Fibroblast of villous mesenchyme (primary cell): Measurements from ENCODE around the gene SMAD7. TPM values are rescaled to one million over a fixed set of nuclear protein-coding genes. Genes with fewer than 3 reads are reported as not detected.

Experiments used
- DNase-seq: peaks from one replicate; pipeline ENCODE4 v3.0.0-alpha.2; 2010; ENCODE audit warnings: low read depth
- H3K4me3 ChIP-seq: 2 replicates; pipeline ENCODE4 v1.5.1; 2011; ENCODE audit warnings: low read depth, mild to moderate bottlenecking, low read length
- total RNA-seq: library from RNA; depleted of rRNA; stranded (reverse); fragments of >200 nt; gene quantifications from 2 replicates; pipeline ENCODE4 v1.2.3, GENCODE V29; 2012
- TF ChIP-seq, protein P1 (sequence below): IDR thresholded peaks from 2 replicates; pipeline ENCODE4 v1.5.1; 2012; ENCODE audit warnings: low read depth, mild to moderate bottlenecking, low read length; ENCODE audit not compliant: insufficient read depth

Gene SMAD7
- total RNA-seq, 1 donor, result 28.9 TPM

GRCh38 chr18:48959551-48959920 lies 8.8 kb upstream of the SMAD7 start:
- DNase-seq, result no peak
- H3K4me3 ChIP-seq, result no peak overlapping the region
- TF ChIP-seq, protein P1, sequence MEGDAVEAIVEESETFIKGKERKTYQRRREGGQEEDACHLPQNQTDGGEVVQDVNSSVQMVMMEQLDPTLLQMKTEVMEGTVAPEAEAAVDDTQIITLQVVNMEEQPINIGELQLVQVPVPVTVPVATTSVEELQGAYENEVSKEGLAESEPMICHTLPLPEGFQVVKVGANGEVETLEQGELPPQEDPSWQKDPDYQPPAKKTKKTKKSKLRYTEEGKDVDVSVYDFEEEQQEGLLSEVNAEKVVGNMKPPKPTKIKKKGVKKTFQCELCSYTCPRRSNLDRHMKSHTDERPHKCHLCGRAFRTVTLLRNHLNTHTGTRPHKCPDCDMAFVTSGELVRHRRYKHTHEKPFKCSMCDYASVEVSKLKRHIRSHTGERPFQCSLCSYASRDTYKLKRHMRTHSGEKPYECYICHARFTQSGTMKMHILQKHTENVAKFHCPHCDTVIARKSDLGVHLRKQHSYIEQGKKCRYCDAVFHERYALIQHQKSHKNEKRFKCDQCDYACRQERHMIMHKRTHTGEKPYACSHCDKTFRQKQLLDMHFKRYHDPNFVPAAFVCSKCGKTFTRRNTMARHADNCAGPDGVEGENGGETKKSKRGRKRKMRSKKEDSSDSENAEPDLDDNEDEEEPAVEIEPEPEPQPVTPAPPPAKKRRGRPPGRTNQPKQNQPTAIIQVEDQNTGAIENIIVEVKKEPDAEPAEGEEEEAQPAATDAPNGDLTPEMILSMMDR, result no peak

- DNase-seq, result no peak
- TF ChIP-seq, protein P1, result no peak
- no peak overlapping the region for H3K4me3 ChIP-seq
Measured at GRCh38 chr18:48958951-48959350, 8.2 kb upstream of the SMAD7 start.

- no peak for DNase-seq
- H3K4me3 ChIP-seq, result no peak overlapping the region
- TF ChIP-seq, protein P1, result no peak
Measured at GRCh38 chr18:48957616-48958015, 6.9 kb upstream of the SMAD7 start.

- no peak overlapping the region for H3K4me3 ChIP-seq
- no peak for DNase-seq
- TF ChIP-seq, protein P1, result no peak
Measured at GRCh38 chr18:48957136-48957535, 6.4 kb upstream of the SMAD7 start.

DNA sequence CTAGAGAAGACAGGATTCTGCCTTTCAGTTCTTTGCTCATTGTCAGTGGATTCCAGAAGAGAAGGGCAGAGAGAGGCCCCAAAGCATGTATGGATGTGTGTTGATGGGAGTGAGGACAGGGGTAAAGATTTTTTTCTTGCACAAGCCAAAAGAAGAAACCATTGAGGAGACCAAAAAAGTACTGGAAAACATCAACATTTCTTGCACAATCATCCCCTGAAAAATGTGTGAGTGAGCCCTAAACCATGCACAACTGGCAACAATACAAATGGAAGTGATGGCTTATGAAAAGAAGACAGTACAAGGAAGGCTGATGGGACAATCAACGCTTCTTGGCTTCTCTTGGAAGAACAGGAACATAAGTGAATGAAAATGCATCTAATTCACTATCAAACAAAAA lies 5.6 kb upstream of the SMAD7 start:
- TF ChIP-seq, protein P1, result no peak
- DNase-seq, result peak; percentile 88
- no peak overlapping the region for H3K4me3 ChIP-seq

- TF ChIP-seq, protein P1, result peak; percentile 6
- H3K4me3 ChIP-seq, result no peak overlapping the region
- DNase-seq, result peak; percentile 75
Measured at GRCh38 chr18:48955830-48956261, 5.1 kb upstream of the SMAD7 start.
